HG03469 (cell line): ENCODE measurements around the gene PLEK.
"Not testable (repeated sequence)": the region's sequence is repeated elsewhere in the genome, so short reads cannot be mapped to it uniquely, and the experiment has no call there.

ENCODE experiments used
- ATAC-seq: cut with Tn5 transposase; IDR thresholded peaks from one replicate; pipeline ENCODE4 v1.9.1; 2021; ENCODE audit warnings: mild to moderate bottlenecking, moderate library complexity, moderate number of reproducible peaks; ENCODE audit not compliant: unreplicated experiment

Gene PLEK

GRCh38 chr2:68352651-68353391 is 12.3 kb upstream of the PLEK start:
- ATAC-seq = no peak

DNA sequence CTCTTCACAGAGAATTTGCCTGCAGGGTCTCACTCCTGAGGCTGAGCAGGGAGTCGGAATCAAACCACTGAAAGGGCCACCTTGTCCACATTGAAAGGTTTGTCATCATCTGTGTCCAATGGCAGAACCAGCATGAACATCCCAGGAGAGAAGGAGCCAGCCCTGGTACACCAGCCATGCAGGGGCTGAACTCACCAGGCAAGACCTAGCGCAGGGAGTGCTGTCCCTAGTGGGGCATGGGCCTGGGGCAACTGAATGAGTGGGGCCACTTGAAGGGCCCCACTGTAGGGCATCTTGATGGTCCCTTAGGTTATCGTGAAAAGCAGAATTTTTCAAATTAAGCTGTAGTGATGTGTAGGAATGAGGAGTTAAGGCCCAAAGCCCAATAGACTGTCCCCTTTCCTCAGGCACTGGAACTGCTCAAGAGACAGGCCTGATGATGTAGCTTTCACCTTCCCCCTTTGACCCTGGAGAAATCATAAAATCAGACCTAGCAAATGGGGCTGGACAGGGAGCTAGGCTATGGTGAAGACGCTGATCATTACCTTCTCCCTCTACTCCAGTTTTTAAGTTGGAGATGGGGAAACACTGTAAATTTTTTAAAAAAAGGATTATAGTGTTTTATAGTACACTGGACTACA is 8.4 kb upstream of the PLEK start:
- no peak for ATAC-seq

DNA sequence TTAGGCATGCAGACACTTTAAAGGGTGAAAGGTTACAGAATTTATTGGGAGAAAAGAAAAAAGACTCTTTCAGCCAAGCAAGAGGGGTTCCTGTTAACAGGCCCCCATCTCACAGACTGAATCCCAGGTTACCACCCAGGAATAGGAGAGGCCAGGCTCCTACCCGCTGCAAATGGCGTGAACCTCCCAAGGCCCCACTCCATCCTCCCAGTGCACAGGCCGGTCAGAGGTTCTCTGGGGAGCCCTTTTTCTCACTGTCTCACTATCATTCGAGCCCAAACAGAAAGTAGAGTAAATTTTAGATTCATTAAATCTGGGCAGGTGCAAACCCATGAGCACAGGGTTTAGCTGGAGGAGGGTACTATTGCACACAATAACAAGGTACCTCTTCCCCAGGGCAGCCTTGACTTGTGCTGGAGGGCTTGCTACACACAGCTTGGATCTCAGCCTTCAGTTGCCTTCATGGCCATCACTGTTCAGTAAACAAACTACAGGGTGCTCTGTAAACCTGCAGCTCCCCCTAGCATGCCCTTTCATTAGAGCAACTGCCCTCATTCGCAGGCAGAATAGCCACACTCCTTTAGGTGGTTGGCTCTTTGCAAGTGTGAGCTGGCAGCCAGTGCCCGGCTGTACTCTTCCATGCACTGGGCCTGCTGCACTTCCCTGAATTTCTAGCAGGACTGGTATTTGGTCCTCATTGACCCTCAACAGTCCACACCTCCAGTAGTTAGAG is 7.3 kb upstream of the PLEK start:
- peak; percentile 63 for ATAC-seq

- no peak for ATAC-seq
These were observed 5.2 kb upstream of the PLEK start for GRCh38 chr2:68359889-68360288.

DNA sequence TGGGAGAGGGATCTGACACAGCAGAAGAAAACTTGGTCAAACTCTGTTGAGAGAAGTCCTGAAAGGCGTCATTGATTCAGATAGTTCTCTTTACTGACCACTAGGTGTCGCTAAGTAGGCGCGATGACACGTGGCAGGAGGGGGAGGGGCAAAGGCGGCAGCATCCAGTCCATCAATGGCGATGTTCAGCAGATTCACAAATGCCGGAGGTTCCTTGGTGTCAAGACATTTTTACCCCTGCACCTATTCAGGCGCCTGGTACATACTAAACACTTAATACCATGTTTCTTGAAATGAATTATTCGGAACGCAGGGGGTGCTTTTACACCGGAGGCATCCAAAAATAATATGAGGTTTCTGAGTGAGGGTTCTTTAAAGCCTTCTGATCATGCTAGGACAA is 3.0 kb upstream of the PLEK start:
- ATAC-seq = no peak

GRCh38 chr2:68362749-68363148 is 2.3 kb upstream of the PLEK start:
- ATAC-seq = no peak

DNA sequence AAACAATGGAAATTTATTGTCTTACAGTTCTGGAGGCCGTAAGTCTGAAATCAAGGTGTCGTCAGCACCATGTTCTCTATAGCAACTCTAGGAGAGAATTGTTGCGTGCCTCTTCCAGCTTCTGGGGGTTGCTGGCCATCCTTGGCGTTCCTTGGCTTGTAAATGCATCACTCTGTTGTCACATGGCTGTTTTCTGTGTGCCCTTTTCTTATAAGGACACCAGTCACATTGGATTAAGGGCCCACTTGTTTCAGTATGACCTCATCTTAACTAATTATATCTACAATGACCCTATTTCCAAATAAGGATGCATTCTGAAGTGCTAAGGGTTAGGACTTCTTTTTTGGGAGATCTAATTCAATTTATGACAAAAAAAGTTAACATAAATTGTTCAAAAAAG is 1.4 kb upstream of the PLEK start:
- ATAC-seq = no peak

GRCh38 chr2:68366083-68366560 is 1.0 kb downstream of the PLEK start:
- peak; percentile 39 for ATAC-seq

- no peak for ATAC-seq
These were observed 3.0 kb downstream of the PLEK start for GRCh38 chr2:68367953-68368653.

GRCh38 chr2:68368654-68369336 is 3.7 kb downstream of the PLEK start:
- ATAC-seq = no peak

- no peak for ATAC-seq
These were observed 4.3 kb downstream of the PLEK start for GRCh38 chr2:68369337-68369734.

- no peak for ATAC-seq
These were observed 6.1 kb downstream of the PLEK start for GRCh38 chr2:68371138-68371537.

DNA sequence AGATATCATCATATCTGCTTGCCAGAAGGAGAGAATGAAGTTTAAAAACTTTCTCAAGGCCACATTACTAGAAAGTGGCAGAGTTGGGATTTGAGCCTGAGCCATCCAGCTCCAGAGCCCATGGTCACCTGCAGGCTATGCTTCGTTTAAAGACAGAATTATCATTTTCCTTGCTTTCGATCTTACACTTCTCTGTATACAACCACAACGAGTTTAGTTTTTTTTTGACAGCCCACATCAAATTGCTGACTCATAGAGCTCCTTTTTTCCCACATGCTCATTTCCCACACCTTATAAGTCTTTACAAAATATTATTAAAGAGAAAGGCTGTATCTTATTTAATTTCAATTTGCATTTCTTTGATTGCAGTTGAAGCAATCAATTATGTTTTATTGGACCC is 6.5 kb downstream of the PLEK start:
- no peak for ATAC-seq

DNA sequence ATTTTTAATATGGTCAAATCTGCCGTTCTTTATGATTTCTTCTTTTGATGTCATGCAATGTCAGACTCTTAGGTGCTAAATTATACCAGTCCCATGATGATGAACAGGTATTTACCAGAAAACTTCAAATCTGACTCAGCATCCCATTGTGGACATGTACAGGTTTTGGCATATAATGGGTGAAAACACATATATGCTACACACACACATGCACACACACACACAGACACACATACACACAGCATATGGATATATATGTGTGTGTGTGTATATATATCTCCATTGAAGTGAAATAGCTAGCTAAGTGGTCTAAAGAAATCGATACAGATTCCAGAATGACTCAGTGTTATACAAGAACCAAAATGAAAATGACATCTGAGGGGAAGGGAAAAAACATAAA is 7.4 kb downstream of the PLEK start:
- no peak for ATAC-seq

GRCh38 chr2:68374184-68374583 is 9.1 kb downstream of the PLEK start:
- ATAC-seq = no peak

- ATAC-seq = no peak
These were observed 10.5 kb downstream of the PLEK start for GRCh38 chr2:68375582-68375981.

- no peak for ATAC-seq
These were observed 12.2 kb downstream of the PLEK start for GRCh38 chr2:68377137-68377780.

DNA sequence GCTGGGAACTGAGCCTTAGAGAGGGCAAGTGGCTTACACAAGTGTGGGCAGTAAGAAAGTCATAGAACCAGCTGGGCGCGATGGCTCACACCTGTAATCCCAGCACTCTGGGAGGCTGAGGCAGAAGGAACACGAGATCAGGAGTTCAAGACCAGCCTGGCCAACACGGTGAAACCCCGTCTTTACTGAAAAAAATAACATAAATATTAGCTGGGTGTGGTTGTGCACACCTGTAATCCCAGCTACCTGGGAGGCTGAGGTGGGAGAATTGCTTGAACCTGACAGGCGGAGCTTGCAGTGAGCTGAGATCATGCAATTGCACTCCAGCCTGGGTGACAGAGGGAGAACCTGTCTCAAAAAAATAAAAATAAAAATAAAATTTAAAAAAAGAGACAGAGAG is 13.7 kb downstream of the PLEK start:
- not testable (repeated sequence) for ATAC-seq

DNA sequence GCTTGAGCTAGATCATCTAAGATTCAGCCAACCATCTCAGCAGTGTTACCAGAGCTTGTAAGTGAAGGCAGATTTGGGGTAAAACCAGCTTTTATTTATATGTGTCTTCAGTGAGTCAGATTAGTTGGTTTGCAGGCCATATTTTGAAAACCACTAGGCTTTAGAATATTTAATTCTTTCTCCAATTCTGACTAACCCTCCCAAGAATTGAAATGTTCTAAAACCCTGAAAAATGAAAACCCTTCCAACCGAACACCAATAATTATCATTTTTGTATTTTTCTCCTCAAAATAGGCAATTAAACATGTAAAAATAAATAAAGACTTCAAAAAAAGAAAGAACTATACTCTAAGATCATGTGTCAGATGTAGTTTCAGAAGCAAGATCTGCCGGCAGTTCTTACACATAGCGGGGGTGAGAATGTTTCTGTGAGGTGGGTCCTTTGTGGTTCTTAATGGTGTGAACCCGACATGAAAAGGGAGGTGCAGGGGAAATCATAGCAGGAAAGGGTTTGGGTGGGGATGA is 14.2 kb downstream of the PLEK start:
- ATAC-seq = no peak

GRCh38 chr2:68383778-68384177 is 18.7 kb downstream of the PLEK start:
- no peak for ATAC-seq
